Measurements from ENCODE around the gene TMEM270. TPM values are rescaled to one million over a fixed set of nuclear protein-coding genes. Genes with fewer than 3 reads are reported as not detected.

The TMEM270 gene
- total and polyA plus RNA-seq, 2 of the 4 experiments (the other 2 are of a cell fraction): 0.17 TPM; not detected in 1

DNA sequence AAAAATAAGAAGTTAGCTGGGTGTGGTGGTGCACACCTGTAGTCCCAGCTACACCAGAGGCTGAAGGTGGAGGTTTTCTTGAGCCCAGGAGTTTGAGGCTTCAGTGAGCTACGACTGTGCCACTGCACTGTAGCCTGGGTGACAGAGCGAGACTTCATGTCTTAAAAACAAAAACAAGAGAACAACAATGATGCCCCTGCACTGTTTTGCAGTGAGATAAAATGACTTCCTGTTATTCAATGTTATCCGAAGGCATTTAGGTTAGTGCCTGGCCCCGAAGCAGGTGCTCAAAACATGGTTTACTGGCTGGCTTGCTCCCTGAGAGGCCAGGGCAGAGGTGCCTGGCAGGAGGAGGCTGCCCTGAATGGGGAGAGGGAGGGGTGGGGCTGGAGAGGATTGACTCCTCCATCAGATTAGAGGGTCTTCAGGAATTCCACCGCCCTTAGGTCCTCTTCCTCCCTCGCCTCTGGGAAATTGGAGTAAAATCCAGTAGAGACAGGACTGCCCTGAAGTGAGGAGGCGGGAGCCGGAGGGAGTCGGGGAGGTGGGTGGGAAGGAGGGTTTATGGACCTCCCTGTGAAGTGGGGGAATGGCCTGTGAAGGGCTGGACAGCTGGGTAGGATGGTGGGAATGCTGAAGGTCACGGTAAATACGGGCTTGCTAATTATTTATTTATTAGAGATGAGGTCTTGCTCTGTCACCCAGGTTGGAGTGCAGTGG, 36.9 kb upstream of the TMEM270 start:
- no peak overlapping the region for H3K27ac ChIP-seq (ENCODE audit: insufficient read depth, low read length)
- ATAC-seq (ENCODE audit: low read depth) (no peak), DNase-seq (no peak)
- peak overlapping the region; percentile 69; the same call in 1 of the 2 replicates for H2BK20ac ChIP-seq (ENCODE audit: low read depth, low read length)
- peaks cover 14% of the 10 kb centered on the region for H3K4me1 ChIP-seq (ENCODE audit: control insufficient read depth, insufficient read depth, low read length)
- no peak overlapping the region for H2BK5ac ChIP-seq (ENCODE audit: low read depth, low read length, poor library complexity, severe bottlenecking)
- H3K56ac ChIP-seq (ENCODE audit: extremely low read depth, insufficient read depth, low read length): no peak overlapping the region
- peak overlapping the region in 1 of 2 experiments; percentile 47; a peak in 2 of 4 replicates for H4K8ac ChIP-seq (ENCODE audit: low read depth in 2 of 2, low read length in 2 of 2)
- H3K36me3 ChIP-seq (ENCODE audit: control insufficient read depth, insufficient read depth, low read length): no peaks in the 10 kb centered on the region
- H4K5ac ChIP-seq (ENCODE audit: low read depth, low read length): no peak overlapping the region
- ChIA-PET CTCF (no interaction called here), POLR2A (ENCODE audit: unreplicated experiment) (no interaction called here)
- no peak overlapping the region; the same call in 1 of the 2 replicates for H4K91ac ChIP-seq (ENCODE audit: insufficient read depth, low read depth, low read length)
- TF ChIP-seq MAZ (IDR thresholded peaks at IDR 0.05; ENCODE audit: borderline replicate concordance, low read depth, low read length) (no peak), FOS (IDR thresholded peaks at IDR 0.05; ENCODE audit: low read depth, low read length) (no peak), BHLHE40 (IDR thresholded peaks at IDR 0.05; ENCODE audit: low read depth, low read length) (no peak), SMC3 (IDR thresholded peaks at IDR 0.05; ENCODE audit: low read depth, low read length) (no peak), RAD21 (IDR thresholded peaks at IDR 0.05; ENCODE audit: low read length) (no peak)
- TF ChIP-seq, protein P1, sequence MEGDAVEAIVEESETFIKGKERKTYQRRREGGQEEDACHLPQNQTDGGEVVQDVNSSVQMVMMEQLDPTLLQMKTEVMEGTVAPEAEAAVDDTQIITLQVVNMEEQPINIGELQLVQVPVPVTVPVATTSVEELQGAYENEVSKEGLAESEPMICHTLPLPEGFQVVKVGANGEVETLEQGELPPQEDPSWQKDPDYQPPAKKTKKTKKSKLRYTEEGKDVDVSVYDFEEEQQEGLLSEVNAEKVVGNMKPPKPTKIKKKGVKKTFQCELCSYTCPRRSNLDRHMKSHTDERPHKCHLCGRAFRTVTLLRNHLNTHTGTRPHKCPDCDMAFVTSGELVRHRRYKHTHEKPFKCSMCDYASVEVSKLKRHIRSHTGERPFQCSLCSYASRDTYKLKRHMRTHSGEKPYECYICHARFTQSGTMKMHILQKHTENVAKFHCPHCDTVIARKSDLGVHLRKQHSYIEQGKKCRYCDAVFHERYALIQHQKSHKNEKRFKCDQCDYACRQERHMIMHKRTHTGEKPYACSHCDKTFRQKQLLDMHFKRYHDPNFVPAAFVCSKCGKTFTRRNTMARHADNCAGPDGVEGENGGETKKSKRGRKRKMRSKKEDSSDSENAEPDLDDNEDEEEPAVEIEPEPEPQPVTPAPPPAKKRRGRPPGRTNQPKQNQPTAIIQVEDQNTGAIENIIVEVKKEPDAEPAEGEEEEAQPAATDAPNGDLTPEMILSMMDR (conservative IDR thresholded peaks at IDR 0.05; ENCODE audit: low read depth, low read length): no peak
- H3K23ac ChIP-seq (ENCODE audit: low read depth, low read length): no peak overlapping the region; the same call in 1 of the 2 replicates
- H3K9ac ChIP-seq (ENCODE audit: low read depth, low read length): no peak overlapping the region
- H2BK120ac ChIP-seq (ENCODE audit: low read depth, low read length): peak overlapping the region; percentile 93
- no peak overlapping the region for H3K4me2 ChIP-seq (ENCODE audit: low read depth, low read length)
- no TSS peak for BruUV-seq (replicated peaks)
- H4K20me1 ChIP-seq (ENCODE audit: insufficient read depth, low read length): no peaks in the 10 kb centered on the region
- in situ Hi-C loops (cut with MboI; ENCODE audit: low sequenced_read_pairs) (no loop called here), intact Hi-C loops (cut with micrococcal nuclease) (no loop called here), dilution Hi-C loops (cut with HindIII; ENCODE audit: low sequenced_read_pairs, unreplicated experiment) (no loop called here)
- WGBS, 2 experiments (ENCODE audit: extremely low coverage in 2 of 2, insufficient read length in 1 of 2): 92% methylated on average over 2 of the region's 11 CpGs; no CpG with 5 or more reads in 1 of the 2 experiments
- no peaks in the 10 kb centered on the region for H3K27me3 ChIP-seq (ENCODE audit: control insufficient read depth, insufficient read depth, low read length)
- no peaks in the 10 kb centered on the region for H3K79me1 ChIP-seq (ENCODE audit: low read depth in 1 of 2, low read length in 2 of 2)
- peak overlapping the region; percentile 38 for H2AFZ ChIP-seq (replicated peaks; ENCODE audit: low read length, poor library complexity)
- H3K9me3 ChIP-seq (ENCODE audit: control insufficient read depth, insufficient read depth, low read length): no peaks in the 10 kb centered on the region
- no peak overlapping the region for H3K18ac ChIP-seq (ENCODE audit: low read depth, low read length)
- H3K9me1 ChIP-seq (ENCODE audit: insufficient read depth, low read length): peaks cover 27% of the 10 kb centered on the region
- peak overlapping the region; percentile 70 for H2AK9ac ChIP-seq (replicated peaks; ENCODE audit: low read depth, low read length, poor library complexity)
- peak overlapping the region; percentile 83 for H2AK5ac ChIP-seq (ENCODE audit: low read depth, low read length)
- peak overlapping the region; percentile 71; the same call in 1 of the 2 replicates for H3K14ac ChIP-seq (replicated peaks; ENCODE audit: low read depth, low read length)
- no peak overlapping the region for H3K4me3 ChIP-seq (ENCODE audit: insufficient read depth, low read depth, low read length)
- H3K4ac ChIP-seq (ENCODE audit: low read depth, low read length): peak overlapping the region; percentile 92
- peak overlapping the region; percentile 72; the same call in 2 of the 3 replicates for H2BK15ac ChIP-seq (ENCODE audit: low read depth, low read length)
